ENCODE measurements around the gene HSPA4L.

The HSPA4L gene

DNA sequence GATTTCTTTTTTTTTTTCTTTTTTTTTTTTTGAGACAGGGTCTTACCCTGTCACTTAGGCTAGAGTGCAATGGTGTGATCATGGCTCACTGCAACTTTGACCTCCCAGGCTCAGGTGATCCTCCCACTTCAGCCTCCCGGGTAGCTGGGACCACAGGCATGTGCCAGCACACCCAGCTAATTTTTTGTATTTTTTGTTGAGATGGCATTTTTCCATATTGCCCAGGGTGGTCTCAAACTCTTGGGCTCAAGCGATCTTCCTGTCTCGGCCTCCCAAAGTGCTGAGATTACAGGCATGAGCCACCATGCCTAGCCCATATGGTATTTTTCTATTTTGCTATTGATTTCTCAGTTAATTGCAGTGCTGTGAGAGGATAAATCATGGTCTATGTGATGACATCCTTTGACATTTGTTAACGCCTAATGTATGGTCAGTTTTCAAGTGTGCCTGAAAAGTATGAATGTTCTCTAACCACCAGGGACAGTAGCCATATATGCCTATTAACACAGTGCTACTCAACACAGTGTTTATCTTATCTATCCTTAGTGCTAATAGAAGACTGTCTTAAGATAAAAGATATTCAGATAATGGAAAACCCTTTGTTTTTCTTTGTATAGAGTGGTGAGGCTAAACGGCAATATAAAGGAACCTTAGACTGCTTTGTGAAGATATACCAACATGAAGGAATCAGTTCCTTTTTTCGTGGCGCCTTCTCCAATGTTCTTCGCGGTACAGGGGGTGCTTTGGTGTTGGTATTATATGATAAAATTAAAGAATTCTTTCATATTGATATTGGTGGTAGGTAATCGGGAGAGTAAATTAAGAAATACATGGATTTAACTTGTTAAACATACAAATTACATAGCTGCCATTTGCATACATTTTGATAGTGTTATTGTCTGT lies 9.1 kb upstream of the HSPA4L start:
- TF ChIP-seq, protein P1, sequence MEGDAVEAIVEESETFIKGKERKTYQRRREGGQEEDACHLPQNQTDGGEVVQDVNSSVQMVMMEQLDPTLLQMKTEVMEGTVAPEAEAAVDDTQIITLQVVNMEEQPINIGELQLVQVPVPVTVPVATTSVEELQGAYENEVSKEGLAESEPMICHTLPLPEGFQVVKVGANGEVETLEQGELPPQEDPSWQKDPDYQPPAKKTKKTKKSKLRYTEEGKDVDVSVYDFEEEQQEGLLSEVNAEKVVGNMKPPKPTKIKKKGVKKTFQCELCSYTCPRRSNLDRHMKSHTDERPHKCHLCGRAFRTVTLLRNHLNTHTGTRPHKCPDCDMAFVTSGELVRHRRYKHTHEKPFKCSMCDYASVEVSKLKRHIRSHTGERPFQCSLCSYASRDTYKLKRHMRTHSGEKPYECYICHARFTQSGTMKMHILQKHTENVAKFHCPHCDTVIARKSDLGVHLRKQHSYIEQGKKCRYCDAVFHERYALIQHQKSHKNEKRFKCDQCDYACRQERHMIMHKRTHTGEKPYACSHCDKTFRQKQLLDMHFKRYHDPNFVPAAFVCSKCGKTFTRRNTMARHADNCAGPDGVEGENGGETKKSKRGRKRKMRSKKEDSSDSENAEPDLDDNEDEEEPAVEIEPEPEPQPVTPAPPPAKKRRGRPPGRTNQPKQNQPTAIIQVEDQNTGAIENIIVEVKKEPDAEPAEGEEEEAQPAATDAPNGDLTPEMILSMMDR (IDR thresholded peaks at IDR 0.05; ENCODE audit: unreplicated experiment in 3 of 3): no peak
- Mint-ChIP-seq H3K27me3 (ENCODE audit: low read depth) (no peaks in the 10 kb centered on the region), H3K27ac (no peak overlapping the region), H3K4me1 (no peaks in the 10 kb centered on the region), H3K4me3 (no peak overlapping the region), H3K36me3 (ENCODE audit: low read depth) (no peaks in the 10 kb centered on the region), H3K9me3 (no peaks in the 10 kb centered on the region)

DNA sequence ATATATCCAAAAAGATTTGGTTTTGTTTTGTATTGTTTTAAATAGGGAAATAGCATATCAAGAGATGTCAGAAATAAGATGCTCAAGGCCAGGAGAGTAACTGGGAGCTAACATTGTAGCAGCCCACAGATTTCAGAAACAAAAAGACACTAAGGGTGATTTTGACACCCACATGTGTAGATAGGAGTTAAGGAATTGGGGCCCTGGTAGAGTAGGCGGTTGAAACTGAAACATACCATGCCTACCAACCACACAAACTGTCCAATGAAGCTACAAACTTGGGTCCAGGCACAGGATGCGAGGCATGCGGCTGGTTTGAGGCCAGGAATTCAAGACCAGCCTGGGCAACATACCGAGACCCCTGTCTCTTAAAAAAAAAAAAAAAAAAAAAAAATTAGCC lies 6.3 kb upstream of the HSPA4L start:
- peaks cover under 1% of the 10 kb centered on the region for H3K27me3 Mint-ChIP-seq (ENCODE audit: low read depth)
- no peak overlapping the region for H3K27ac Mint-ChIP-seq
- H3K4me3 Mint-ChIP-seq: no peak overlapping the region
- H3K36me3 Mint-ChIP-seq (ENCODE audit: low read depth): no peaks in the 10 kb centered on the region
- no peaks in the 10 kb centered on the region for H3K9me3 Mint-ChIP-seq
- H3K4me1 Mint-ChIP-seq: no peaks in the 10 kb centered on the region
- TF ChIP-seq, protein P1 (IDR thresholded peaks at IDR 0.05; ENCODE audit: unreplicated experiment in 3 of 3): no peak

DNA sequence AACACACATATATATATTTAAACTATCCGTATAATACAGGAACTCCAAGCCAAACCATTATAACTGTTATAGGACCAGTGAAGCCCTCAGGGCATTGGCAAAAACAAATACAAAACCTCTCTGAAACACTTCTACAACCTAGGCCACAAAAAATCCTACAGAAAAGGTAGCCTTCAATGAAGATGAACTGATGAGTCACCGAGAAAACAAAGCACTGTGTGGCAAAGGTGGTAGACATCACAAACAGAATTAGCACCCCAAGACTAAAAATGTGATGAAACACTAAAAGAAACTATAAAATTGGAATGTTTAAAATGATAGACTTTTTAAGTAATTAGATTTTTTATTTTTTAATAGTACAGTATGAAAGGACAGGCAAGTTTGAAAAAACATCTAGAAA lies 5.5 kb upstream of the HSPA4L start:
- Mint-ChIP-seq H3K27me3 (ENCODE audit: low read depth) (peaks cover 5% of the 10 kb centered on the region), H3K4me1 (no peaks in the 10 kb centered on the region), H3K27ac (no peak overlapping the region), H3K36me3 (ENCODE audit: low read depth) (no peaks in the 10 kb centered on the region), H3K4me3 (no peak overlapping the region), H3K9me3 (no peaks in the 10 kb centered on the region)
- TF ChIP-seq, protein P1 (IDR thresholded peaks at IDR 0.05; ENCODE audit: unreplicated experiment in 3 of 3): no peak

DNA sequence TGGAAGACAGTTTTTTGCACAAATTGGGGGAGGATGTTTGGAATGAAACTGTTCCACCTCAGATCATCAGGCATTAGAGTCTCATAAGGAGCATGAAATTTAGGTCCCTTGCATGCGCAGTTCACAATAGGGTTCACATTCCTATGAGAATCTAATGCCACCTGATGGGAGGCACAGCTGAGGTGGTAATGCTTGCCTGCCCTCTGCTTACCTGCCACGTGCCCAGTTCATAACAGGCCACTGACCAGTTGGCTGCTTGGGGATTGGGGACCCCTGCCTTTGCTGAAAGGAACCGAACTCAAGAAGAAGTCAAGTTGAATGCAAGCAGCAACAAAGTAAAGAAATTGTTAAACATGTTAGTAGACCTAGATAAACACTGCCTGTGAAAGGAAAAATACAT lies 4.6 kb upstream of the HSPA4L start:
- Mint-ChIP-seq H3K27me3 (ENCODE audit: low read depth) (peaks cover 5% of the 10 kb centered on the region), H3K36me3 (ENCODE audit: low read depth) (no peaks in the 10 kb centered on the region), H3K27ac (no peak overlapping the region), H3K9me3 (no peaks in the 10 kb centered on the region), H3K4me1 (no peaks in the 10 kb centered on the region), H3K4me3 (no peak overlapping the region)
- TF ChIP-seq, protein P1 (IDR thresholded peaks at IDR 0.05; ENCODE audit: unreplicated experiment in 3 of 3): no peak

DNA sequence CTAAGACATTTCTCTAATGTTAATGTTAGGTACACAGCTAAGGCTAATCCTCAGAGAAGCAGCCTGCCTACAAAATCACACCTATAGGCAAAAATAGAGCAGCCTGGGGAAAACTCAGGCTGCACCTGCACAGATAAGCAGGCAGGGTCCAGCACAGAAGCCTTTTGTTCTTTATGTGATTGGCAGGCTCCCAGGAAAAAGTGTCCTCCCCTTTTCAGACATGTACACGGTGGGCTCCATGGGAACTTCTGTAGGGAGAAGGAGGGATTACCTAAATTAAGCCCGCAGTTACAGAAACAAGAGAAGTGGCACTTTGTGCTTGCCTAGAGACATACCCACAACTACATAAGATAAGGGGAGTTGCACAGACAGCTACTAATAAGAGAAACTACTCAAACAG lies 4.0 kb upstream of the HSPA4L start:
- Mint-ChIP-seq H3K4me1 (peaks cover 1% of the 10 kb centered on the region), H3K4me3 (no peak overlapping the region), H3K9me3 (no peaks in the 10 kb centered on the region), H3K27me3 (ENCODE audit: low read depth) (peaks cover 7% of the 10 kb centered on the region), H3K36me3 (ENCODE audit: low read depth) (no peaks in the 10 kb centered on the region), H3K27ac (no peak overlapping the region)
- TF ChIP-seq, protein P1 (IDR thresholded peaks at IDR 0.05; ENCODE audit: unreplicated experiment in 3 of 3): no peak

DNA sequence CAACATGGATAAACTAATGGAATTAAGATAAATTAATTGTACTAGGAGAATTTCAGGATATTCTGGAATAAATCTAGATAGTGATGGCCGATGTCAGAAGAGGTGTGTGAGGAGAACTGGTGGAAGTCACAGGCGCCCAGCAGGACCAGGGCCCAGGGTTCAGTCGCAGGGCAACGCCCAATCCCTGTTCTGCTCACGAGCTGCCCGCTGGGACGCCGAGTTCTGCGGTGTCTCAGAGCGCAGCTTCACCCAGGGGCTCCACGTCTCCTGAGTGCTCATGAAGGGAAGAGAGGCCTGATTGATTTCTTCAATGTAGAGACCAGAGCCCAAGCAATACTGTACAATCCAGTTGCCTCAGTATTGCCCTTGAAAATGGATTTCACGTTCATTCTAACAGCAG lies 1.5 kb upstream of the HSPA4L start:
- Mint-ChIP-seq H3K36me3 (ENCODE audit: low read depth) (no peaks in the 10 kb centered on the region), H3K4me1 (peaks cover 14% of the 10 kb centered on the region), H3K27me3 (ENCODE audit: low read depth) (peaks cover 21% of the 10 kb centered on the region), H3K27ac (no peak overlapping the region), H3K4me3 (peak overlapping the region; percentile 78 to 88 (median 87)), H3K9me3 (no peaks in the 10 kb centered on the region)
- TF ChIP-seq, protein P1 (IDR thresholded peaks at IDR 0.05; ENCODE audit: unreplicated experiment in 3 of 3): no peak

Data from nephron (organoid).